ENCODE results near the gene BLTP1.
"Not testable (repeated sequence)": the region's sequence is repeated elsewhere in the genome, so short reads cannot be mapped to it uniquely, and the experiment has no call there.

Gene BLTP1

GRCh38 chr4:122151982-122152710 is at the start of gene BLTP1:
Gene BLTP1, plus strand, starts transcription at chr4:122152331. Its CDS starts 18,317 bp downstream, at chr4:122170648.
- TF ChIP-seq POLR2A (IDR thresholded peaks at IDR 0.05; ENCODE audit: low read depth, low read length), result peak; percentile 79

GRCh38 chr4:122104184-122104583 is 47.9 kb upstream of the BLTP1 start:
- FAIRE-seq (no peak), DNase-seq (ENCODE audit: insufficient read length, low spot score) (no peak)
- TF ChIP-seq POLR2A (IDR thresholded peaks at IDR 0.05; ENCODE audit: low read depth, low read length), result no peak

More at GRCh38 chr4:122151982-122152710, at the start of gene BLTP1:
- FAIRE-seq (peak; percentile 53), DNase-seq (ENCODE audit: insufficient read length, low spot score) (peak; percentile 59)

GRCh38 chr4:122107680-122108079 is 44.5 kb upstream of the BLTP1 start:
- TF ChIP-seq POLR2A (IDR thresholded peaks at IDR 0.05; ENCODE audit: low read depth, low read length), result no peak

GRCh38 chr4:122110304-122110703 is 41.8 kb upstream of the BLTP1 start:
- not testable (repeated sequence) for FAIRE-seq; DNase-seq (ENCODE audit: insufficient read length, low spot score)

More at GRCh38 chr4:122107680-122108079, 44.5 kb upstream of the BLTP1 start:
- FAIRE-seq (no peak), DNase-seq (ENCODE audit: insufficient read length, low spot score) (no peak)

- TF ChIP-seq POLR2A (IDR thresholded peaks at IDR 0.05; ENCODE audit: low read depth, low read length), result no peak
- no peak for FAIRE-seq
- DNase-seq (ENCODE audit: insufficient read length, low spot score), result no peak
Observed at GRCh38 chr4:122117743-122118142, 34.4 kb upstream of the BLTP1 start.

- FAIRE-seq (no peak), DNase-seq (ENCODE audit: insufficient read length, low spot score) (no peak)
- TF ChIP-seq POLR2A (IDR thresholded peaks at IDR 0.05; ENCODE audit: low read depth, low read length), result no peak
Observed at GRCh38 chr4:122118243-122118642, 33.9 kb upstream of the BLTP1 start.

- DNase-seq (ENCODE audit: insufficient read length, low spot score) (no peak), FAIRE-seq (no peak)
- no peak for TF ChIP-seq POLR2A (IDR thresholded peaks at IDR 0.05; ENCODE audit: low read depth, low read length)
Observed at GRCh38 chr4:122119739-122120138, 32.4 kb upstream of the BLTP1 start.

GRCh38 chr4:122121593-122121992 is 30.5 kb upstream of the BLTP1 start:
- no peak for TF ChIP-seq POLR2A (IDR thresholded peaks at IDR 0.05; ENCODE audit: low read depth, low read length)
- FAIRE-seq (no peak), DNase-seq (ENCODE audit: insufficient read length, low spot score) (no peak)

GRCh38 chr4:122122083-122122482 is 30.0 kb upstream of the BLTP1 start:
- FAIRE-seq, result no peak
- DNase-seq (ENCODE audit: insufficient read length, low spot score), result no peak
- TF ChIP-seq POLR2A (IDR thresholded peaks at IDR 0.05; ENCODE audit: low read depth, low read length), result no peak

- FAIRE-seq (no peak), DNase-seq (ENCODE audit: insufficient read length, low spot score) (no peak)
- TF ChIP-seq POLR2A (IDR thresholded peaks at IDR 0.05; ENCODE audit: low read depth, low read length), result no peak
Observed at GRCh38 chr4:122129061-122129460, 23.1 kb upstream of the BLTP1 start.

GRCh38 chr4:122131562-122132157 is 20.5 kb upstream of the BLTP1 start:
- FAIRE-seq (no peak), DNase-seq (ENCODE audit: insufficient read length, low spot score) (no peak)
- TF ChIP-seq POLR2A (IDR thresholded peaks at IDR 0.05; ENCODE audit: low read depth, low read length), result no peak

GRCh38 chr4:122132891-122133290 is 19.2 kb upstream of the BLTP1 start:
- DNase-seq (ENCODE audit: insufficient read length, low spot score), result no peak
- TF ChIP-seq POLR2A (IDR thresholded peaks at IDR 0.05; ENCODE audit: low read depth, low read length), result no peak
- no peak for FAIRE-seq

GRCh38 chr4:122139139-122139538 is 13.0 kb upstream of the BLTP1 start:
- FAIRE-seq, result no peak

GRCh38 chr4:122140834-122141233 is 11.3 kb upstream of the BLTP1 start:
- no peak for DNase-seq (ENCODE audit: insufficient read length, low spot score)
- no peak for FAIRE-seq
- TF ChIP-seq POLR2A (IDR thresholded peaks at IDR 0.05; ENCODE audit: low read depth, low read length), result no peak

More at GRCh38 chr4:122139139-122139538, 13.0 kb upstream of the BLTP1 start:
- DNase-seq (ENCODE audit: insufficient read length, low spot score), result no peak
- TF ChIP-seq POLR2A (IDR thresholded peaks at IDR 0.05; ENCODE audit: low read depth, low read length), result no peak

GRCh38 chr4:122142687-122143086 is 9.4 kb upstream of the BLTP1 start:
- no peak for DNase-seq (ENCODE audit: insufficient read length, low spot score)
- no peak for TF ChIP-seq POLR2A (IDR thresholded peaks at IDR 0.05; ENCODE audit: low read depth, low read length)
- no peak for FAIRE-seq
